Cardiac muscle cell (in vitro differentiated cells and primary cell): Measurements from ENCODE around the gene SNTA1. TPM values are rescaled to one million over a fixed set of nuclear protein-coding genes. Genes with fewer than 3 reads are reported as not detected.

Source experiments
- DNase-seq, 2 donors: peaks; one replicate each; pipeline versions ENCODE4 v3.0.0 to v3.0.0-alpha.2; 2010 to 2017; ENCODE audit warnings: low read depth in 1 of 2, low spot score in 1 of 2
- H3K27ac ChIP-seq: fragments of 200-600 bp; sonication (generic); 2 replicates; pipeline ENCODE4 v1.5.1; 2016
- H3K27me3 ChIP-seq: fragments of 200-600 bp; sonication (generic); 2 replicates; pipeline ENCODE4 v1.6.0; 2016; ENCODE audit warnings: control low read depth
- H3K36me3 ChIP-seq: fragments of 200-600 bp; sonication (generic); 2 replicates; pipeline ENCODE4 v1.5.1; 2016; ENCODE audit warnings: control low read depth
- H3K4me1 ChIP-seq: fragments of 200-600 bp; sonication (generic); 2 replicates; pipeline ENCODE4 v1.8.1; 2017; ENCODE audit warnings: low read depth, mild to moderate bottlenecking, mixed run types
- H3K4me3 ChIP-seq: fragments of 200-600 bp; sonication (generic); 2 replicates; pipeline ENCODE4 v1.5.1; 2016; ENCODE audit warnings: mild to moderate bottlenecking
- H3K9me3 ChIP-seq: fragments of 200-600 bp; sonication (generic); 2 replicates; pipeline ENCODE4 v1.5.1; 2017; ENCODE audit warnings: low read depth, mild to moderate bottlenecking, control low read depth
- polyA plus RNA-seq: library from polyadenylated mRNA; unstranded; fragments of >200 nt; fragmentation: Nextera tagmentation; extraction: Ambion mirVana; gene quantifications from 2 replicates; pipeline ENCODE4 v1.2.1, GENCODE V29; 2016
- total RNA-seq: library from RNA; depleted of rRNA; stranded (reverse); fragments of >200 nt; gene quantifications from 2 replicates; pipeline ENCODE4 v1.2.3, GENCODE V29; 2016
- TF ChIP-seq, protein P1 (sequence below): IDR thresholded peaks from 2 replicates; pipeline ENCODE4 v1.5.1; 2012; ENCODE audit warnings: low read depth, mild to moderate bottlenecking, low read length

SNTA1 gene
- total and polyA plus RNA-seq, 2 experiments from 2014 or later: 329 to 409 TPM

DNA sequence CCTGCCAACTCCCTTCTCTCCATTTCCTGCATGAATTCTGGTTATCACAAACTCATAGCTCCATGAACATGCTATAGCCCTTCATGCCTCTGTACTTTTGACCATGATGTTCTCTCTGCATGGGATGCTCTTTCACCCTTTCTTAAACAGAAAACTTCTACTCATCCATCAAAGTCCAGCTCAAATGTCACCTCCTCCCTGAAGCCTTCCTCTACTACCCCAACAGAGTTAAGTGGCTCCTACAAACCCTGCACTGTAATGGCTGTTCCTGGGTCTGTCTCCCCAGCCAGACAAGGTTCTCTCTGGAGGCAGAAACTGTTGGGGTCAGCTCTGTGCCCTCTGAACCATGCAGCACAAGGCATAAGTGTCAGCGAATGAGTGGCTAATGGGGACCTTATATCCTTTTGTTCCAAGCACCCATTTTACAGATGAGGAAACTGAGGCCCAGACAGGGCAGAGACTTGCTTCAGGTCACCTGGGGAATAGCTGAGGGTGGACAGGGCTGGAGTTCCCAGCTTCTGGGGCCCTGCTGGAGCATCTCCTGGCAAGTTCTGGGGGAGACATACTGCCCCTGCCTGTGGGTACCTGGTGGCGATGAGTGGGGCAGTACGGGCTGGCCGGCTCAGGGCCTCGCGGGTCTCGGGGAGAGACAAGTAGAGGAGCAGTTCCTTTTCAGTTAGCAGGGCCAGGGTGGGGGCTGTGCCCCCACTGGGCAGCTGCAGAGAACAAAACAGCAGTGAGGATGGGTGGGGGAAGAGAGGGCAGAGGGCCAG lies 31.7 kb downstream of the SNTA1 start:
- TF ChIP-seq, protein P1, sequence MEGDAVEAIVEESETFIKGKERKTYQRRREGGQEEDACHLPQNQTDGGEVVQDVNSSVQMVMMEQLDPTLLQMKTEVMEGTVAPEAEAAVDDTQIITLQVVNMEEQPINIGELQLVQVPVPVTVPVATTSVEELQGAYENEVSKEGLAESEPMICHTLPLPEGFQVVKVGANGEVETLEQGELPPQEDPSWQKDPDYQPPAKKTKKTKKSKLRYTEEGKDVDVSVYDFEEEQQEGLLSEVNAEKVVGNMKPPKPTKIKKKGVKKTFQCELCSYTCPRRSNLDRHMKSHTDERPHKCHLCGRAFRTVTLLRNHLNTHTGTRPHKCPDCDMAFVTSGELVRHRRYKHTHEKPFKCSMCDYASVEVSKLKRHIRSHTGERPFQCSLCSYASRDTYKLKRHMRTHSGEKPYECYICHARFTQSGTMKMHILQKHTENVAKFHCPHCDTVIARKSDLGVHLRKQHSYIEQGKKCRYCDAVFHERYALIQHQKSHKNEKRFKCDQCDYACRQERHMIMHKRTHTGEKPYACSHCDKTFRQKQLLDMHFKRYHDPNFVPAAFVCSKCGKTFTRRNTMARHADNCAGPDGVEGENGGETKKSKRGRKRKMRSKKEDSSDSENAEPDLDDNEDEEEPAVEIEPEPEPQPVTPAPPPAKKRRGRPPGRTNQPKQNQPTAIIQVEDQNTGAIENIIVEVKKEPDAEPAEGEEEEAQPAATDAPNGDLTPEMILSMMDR: no peak
- Histone ChIP-seq H3K27me3 (no peaks in the 10 kb centered on the region), H3K9me3 (no peaks in the 10 kb centered on the region), H3K27ac (peak overlapping the region; percentile 34), H3K4me1 (no peaks in the 10 kb centered on the region), H3K4me3 (no peak overlapping the region), H3K36me3 (peaks cover 72% of the 10 kb centered on the region)
- DNase-seq: no peak

DNA sequence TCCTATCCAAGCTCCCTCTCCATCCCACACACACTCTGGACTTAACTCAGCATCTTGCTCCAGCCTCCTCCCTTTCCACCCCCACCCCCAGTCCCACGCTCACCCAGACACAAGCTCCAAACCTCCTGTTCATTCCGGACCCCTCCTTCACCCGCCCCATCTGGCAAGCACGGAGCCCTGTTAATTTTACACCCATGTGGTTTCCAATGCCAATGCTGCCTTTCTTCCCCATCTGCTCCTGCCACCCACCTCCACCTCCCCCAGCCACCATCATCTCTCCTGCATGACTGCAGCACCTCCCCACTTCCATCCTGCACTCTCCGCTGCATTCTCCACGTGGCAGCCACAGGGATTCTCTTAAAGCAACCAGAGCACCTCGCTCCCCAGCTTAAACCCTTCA lies 32.3 kb downstream of the SNTA1 start:
- H3K4me1 ChIP-seq: no peaks in the 10 kb centered on the region
- DNase-seq: no peak
- no peaks in the 10 kb centered on the region for H3K27me3 ChIP-seq
- no peak overlapping the region for H3K4me3 ChIP-seq
- peak overlapping the region; percentile 30 for H3K27ac ChIP-seq
- TF ChIP-seq, protein P1: no peak
- peaks cover 70% of the 10 kb centered on the region for H3K36me3 ChIP-seq
- no peaks in the 10 kb centered on the region for H3K9me3 ChIP-seq

DNA sequence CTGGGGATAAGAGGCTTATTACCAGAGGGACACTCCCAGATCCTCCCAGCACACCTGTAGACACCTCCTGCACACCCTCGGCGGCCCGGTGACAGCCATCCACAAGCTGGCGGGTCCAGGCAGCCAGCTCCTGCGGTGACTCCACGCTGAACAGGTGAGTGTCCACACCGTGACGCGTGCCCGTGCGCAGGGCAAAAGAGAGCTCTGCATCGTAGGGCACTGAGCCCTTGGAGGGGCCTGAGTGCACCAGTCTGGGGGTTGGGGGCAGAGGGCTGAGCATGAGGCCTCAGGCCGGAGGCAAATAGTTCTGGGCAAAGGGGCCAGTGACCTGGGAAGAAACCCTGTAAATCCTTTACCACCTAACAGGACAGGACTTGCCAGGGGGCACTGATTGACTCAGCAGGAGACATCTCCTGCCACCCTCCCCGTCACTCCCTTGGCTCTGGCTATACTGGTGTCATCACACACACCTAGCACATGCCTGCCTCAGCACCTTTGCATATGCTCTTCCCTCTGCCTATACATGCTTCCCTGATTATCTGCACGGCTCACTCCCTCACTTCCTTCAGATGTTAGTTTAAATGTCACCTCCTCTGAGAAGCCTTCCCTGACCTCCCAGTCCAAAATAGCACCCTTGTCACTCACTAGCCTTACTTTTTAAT lies 33.4 kb downstream of the SNTA1 start:
- no peaks in the 10 kb centered on the region for H3K27me3 ChIP-seq
- H3K4me1 ChIP-seq: no peaks in the 10 kb centered on the region
- no peaks in the 10 kb centered on the region for H3K9me3 ChIP-seq
- DNase-seq: no peak
- H3K4me3 ChIP-seq: no peak overlapping the region
- peak overlapping the region; percentile 28 for H3K27ac ChIP-seq
- TF ChIP-seq, protein P1: no peak
- H3K36me3 ChIP-seq: peaks cover 65% of the 10 kb centered on the region

DNA sequence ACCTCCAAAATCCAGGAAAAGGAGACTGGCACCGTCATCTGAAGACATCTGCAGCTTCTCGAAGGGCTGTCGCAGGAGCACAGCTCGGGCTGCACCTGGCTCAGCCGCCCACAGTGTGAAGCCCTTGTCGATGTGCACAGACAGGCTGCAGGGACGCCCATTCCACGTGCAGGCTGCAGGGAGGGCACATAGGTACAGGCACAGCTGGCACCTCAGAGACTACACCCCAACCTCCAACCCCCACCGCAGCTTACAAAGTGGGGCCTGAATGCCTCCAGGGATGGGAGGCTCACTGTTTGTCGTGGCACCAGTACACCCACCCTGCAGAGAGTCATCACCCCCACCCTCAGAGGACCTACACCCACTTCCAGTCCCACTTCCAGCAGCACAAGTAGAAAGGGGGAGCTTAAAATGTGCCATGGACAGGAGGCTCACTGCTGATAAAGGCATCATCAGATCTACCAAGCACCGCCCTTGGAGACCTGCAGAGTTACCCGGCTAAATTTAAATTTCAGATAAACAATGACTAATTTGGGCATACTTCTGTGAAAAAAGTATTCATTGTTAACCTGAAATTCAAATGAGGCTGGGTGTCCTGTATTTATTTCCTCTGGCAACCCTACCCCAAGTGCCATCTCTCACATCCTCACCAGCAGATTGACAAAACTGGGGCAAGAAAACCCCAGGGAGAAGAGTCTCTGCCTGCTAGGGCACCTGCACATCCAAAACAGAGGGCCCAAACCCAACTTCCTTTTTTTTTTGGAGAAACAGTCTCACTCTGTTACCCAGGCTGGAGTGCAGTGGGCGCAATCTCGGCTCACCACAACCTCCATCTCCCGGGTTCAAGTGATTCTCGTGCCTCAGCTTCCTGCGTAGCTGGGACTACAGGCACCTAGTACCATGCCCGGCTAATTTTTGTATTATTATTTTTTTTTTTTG lies 34.6 kb downstream of the SNTA1 start:
- Histone ChIP-seq H3K9me3 (no peaks in the 10 kb centered on the region), H3K27me3 (no peaks in the 10 kb centered on the region), H3K36me3 (peaks cover 60% of the 10 kb centered on the region), H3K4me3 (no peak overlapping the region), H3K27ac (peak overlapping the region; percentile 54), H3K4me1 (no peaks in the 10 kb centered on the region)
- TF ChIP-seq, protein P1: no peak
- no peak for DNase-seq

DNA sequence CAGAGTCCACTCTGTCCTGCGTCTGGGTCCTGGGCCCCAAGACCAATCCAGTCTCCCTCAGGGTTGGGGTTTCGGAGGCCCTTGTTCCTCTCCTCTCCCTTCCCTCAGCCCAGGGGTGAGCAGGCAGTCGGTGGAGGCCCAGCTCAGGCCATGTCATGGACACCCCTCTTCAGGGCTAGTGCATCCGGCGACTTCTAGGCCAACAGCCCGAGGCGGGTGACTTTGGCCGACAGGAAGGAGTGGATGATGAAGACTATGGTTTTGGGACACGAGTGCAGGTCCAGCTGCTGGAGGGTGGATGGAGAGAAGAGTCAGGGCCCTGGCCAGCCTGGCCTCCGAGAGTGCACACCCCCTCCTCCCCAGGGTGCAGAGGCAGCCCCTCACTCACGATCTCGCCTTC lies 35.2 kb downstream of the SNTA1 start:
- Histone ChIP-seq H3K9me3 (no peaks in the 10 kb centered on the region), H3K4me1 (no peaks in the 10 kb centered on the region), H3K27me3 (no peaks in the 10 kb centered on the region), H3K4me3 (no peak overlapping the region), H3K36me3 (peaks cover 60% of the 10 kb centered on the region), H3K27ac (peak overlapping the region; percentile 54)
- DNase-seq: no peak
- TF ChIP-seq, protein P1: no peak
